HG03060 (cell line): Measurements from ENCODE around the gene GSPT1.
"Not testable (repeated sequence)": the region's sequence is repeated elsewhere in the genome, so short reads cannot be mapped to it uniquely, and the experiment has no call there.

Source experiments
- ATAC-seq: cut with Tn5 transposase; IDR thresholded peaks from one replicate; pipeline ENCODE4 v1.9.1; 2021; ENCODE audit warnings: low read depth, moderate number of reproducible peaks; ENCODE audit not compliant: unreplicated experiment

GSPT1 gene

DNA sequence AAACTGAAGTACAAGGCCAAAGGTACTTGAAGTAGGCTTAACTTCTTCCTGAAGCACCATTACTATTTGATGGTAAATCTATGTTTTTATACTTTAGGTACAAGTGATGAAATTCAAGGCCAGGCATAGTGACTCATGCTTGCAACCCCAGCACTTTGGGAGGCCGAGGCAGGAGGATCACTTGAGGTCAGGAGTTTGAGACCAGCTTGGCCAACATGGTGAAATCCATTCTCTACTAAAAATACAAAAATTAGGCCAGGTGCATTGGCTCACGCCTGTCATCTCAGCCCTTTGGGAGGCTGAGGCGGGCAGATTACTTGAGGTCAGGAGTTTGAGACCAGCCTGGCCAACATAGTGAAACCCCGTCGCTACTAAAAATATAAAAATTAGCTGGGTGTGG is 92.1 kb downstream of the GSPT1 start:
- ATAC-seq, result not testable (repeated sequence)

DNA sequence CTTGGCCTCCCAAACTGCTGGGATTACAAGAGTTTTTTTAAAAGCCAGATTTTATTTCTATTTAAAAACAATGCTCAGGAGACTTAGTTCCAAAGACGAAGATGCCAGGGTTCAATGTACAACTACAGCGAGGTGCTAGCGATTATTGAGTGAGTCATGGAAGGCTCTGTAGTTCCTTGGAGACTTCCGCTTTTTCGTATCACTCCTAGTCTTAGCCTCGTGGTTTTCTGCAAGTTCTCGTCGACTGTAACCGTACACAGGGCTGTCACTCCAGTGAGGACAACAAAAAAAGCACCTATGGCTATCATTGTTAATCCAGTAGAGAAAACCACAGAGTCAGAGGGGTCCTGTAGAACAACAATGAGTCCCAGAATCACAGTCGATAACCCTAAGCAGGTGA is 96.0 kb downstream of the GSPT1 start:
- ATAC-seq, result no peak

DNA sequence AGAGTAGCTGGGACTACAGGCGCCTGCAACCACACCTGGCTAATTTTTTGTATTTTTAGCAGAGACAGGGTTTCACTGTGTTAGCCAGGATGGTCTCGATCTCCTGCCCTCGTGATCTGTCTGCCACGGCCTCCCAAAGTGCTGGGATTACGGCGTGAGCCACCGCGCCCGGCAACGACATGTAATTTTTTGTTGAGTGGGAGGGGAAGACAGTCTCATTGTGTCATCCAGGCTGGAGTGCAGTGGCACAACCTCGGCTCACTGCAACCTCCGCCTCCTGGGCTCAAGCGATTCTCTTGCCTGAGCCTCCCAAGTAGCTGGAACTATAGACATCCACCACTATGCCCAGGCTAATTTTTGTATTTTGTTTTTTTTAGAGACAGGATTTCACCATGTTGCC is 96.8 kb downstream of the GSPT1 start:
- not testable (repeated sequence) for ATAC-seq
